ENCODE data around the gene IGDCC3.

DNA sequence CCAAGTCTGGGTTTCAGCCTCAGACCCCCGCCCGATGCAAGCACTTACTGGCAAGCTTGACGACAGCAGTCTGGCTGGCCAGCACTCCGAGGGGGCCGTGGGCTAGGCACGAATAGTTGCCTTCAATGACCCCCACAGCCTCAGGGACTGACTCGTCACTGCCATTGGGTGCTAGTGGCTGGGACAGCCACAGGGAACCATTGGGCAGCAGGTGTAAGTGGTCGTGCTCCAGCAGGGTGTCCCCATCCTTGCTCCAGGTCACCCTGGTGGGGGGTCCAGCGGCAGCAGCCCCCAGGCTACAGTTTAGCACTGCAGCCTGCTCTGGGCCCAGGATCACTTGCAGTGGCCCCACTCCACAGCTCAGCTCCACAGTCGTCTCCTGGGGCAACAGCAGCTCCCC is 33.2 kb upstream of the IGDCC3 start:
- TF ChIP-seq, protein P1, sequence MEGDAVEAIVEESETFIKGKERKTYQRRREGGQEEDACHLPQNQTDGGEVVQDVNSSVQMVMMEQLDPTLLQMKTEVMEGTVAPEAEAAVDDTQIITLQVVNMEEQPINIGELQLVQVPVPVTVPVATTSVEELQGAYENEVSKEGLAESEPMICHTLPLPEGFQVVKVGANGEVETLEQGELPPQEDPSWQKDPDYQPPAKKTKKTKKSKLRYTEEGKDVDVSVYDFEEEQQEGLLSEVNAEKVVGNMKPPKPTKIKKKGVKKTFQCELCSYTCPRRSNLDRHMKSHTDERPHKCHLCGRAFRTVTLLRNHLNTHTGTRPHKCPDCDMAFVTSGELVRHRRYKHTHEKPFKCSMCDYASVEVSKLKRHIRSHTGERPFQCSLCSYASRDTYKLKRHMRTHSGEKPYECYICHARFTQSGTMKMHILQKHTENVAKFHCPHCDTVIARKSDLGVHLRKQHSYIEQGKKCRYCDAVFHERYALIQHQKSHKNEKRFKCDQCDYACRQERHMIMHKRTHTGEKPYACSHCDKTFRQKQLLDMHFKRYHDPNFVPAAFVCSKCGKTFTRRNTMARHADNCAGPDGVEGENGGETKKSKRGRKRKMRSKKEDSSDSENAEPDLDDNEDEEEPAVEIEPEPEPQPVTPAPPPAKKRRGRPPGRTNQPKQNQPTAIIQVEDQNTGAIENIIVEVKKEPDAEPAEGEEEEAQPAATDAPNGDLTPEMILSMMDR (IDR thresholded peaks at IDR 0.05; ENCODE audit: insufficient read depth, low read length, poor library complexity, severe bottlenecking) = no peak
- TF ChIP-seq EZH2phosphoT487 (conservative IDR thresholded peaks at IDR 0.05; ENCODE audit: low read length) = no peak
